Nephron (organoid): ENCODE data around the gene KIAA0825.

Experiments
- H3K27ac Mint-ChIP-seq, 3 experiments: 2 replicates each; pipeline ENCODE4 v1.8.0; 2020; ENCODE audit warnings: mixed read lengths in 3 of 3, mild to moderate bottlenecking in 2 of 3, moderate library complexity in 1 of 3
- H3K27me3 Mint-ChIP-seq: 2 replicates; pipeline ENCODE4 v1.8.0; 2021; ENCODE audit warnings: low read depth, mild to moderate bottlenecking, moderate library complexity, mixed read lengths
- H3K36me3 Mint-ChIP-seq: 2 replicates; pipeline ENCODE4 v1.8.0; 2020; ENCODE audit warnings: low read depth, mixed read lengths
- H3K4me1 Mint-ChIP-seq: 2 replicates; pipeline ENCODE4 v1.8.0; 2020; ENCODE audit warnings: mixed read lengths
- H3K4me3 Mint-ChIP-seq, 3 experiments: 2 replicates each; pipeline ENCODE4 v1.8.0; 2020; ENCODE audit warnings: mild to moderate bottlenecking in 3 of 3, mixed read lengths in 3 of 3, moderate library complexity in 2 of 3
- H3K9me3 Mint-ChIP-seq: 2 replicates; pipeline ENCODE4 v1.8.0; 2020; ENCODE audit warnings: mixed read lengths
- TF ChIP-seq, protein P1 (sequence below), 3 experiments: fragments of 200-600 bp; sonication (generic); IDR thresholded peaks; one replicate each; pipeline ENCODE4 v1.5.0; 2021; ENCODE audit warnings: antibody characterized with exemption in 3 of 3; ENCODE audit not compliant: unreplicated experiment in 3 of 3

KIAA0825 gene

GRCh38 chr5:94571415-94571814 lies 47.0 kb downstream of the KIAA0825 start:
- H3K36me3 Mint-ChIP-seq = no peaks in the 10 kb centered on the region
- H3K9me3 Mint-ChIP-seq = no peaks in the 10 kb centered on the region
- H3K4me3 Mint-ChIP-seq = no peak overlapping the region
- H3K27me3 Mint-ChIP-seq = no peaks in the 10 kb centered on the region
- no peak overlapping the region for H3K27ac Mint-ChIP-seq
- H3K4me1 Mint-ChIP-seq = no peaks in the 10 kb centered on the region
- TF ChIP-seq, protein P1, sequence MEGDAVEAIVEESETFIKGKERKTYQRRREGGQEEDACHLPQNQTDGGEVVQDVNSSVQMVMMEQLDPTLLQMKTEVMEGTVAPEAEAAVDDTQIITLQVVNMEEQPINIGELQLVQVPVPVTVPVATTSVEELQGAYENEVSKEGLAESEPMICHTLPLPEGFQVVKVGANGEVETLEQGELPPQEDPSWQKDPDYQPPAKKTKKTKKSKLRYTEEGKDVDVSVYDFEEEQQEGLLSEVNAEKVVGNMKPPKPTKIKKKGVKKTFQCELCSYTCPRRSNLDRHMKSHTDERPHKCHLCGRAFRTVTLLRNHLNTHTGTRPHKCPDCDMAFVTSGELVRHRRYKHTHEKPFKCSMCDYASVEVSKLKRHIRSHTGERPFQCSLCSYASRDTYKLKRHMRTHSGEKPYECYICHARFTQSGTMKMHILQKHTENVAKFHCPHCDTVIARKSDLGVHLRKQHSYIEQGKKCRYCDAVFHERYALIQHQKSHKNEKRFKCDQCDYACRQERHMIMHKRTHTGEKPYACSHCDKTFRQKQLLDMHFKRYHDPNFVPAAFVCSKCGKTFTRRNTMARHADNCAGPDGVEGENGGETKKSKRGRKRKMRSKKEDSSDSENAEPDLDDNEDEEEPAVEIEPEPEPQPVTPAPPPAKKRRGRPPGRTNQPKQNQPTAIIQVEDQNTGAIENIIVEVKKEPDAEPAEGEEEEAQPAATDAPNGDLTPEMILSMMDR (IDR thresholded peaks at IDR 0.05; ENCODE audit: unreplicated experiment in 3 of 3) = no peak

DNA sequence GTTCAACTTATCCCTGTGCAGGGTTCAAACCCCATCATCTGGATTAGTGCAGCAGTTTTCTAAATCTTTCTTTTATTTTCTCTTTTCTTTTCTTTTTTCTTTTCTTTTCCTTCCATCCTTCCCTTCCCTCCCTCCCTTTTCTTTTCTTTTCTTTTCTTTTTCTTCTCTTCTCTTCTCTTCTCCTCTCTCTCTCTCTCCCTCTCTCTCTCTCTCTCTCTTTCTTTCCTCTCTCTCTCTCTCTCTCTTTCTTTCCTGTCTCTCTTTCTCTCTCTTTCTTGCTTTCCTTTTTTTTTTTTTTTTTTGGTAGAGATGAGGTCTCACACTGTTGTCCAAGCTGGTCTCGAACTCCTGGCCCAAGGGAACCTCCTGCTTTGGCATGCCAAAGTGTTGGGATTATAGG lies 53.6 kb downstream of the KIAA0825 start:
- H3K27ac Mint-ChIP-seq = no peak overlapping the region
- H3K27me3 Mint-ChIP-seq = no peaks in the 10 kb centered on the region
- no peaks in the 10 kb centered on the region for H3K4me1 Mint-ChIP-seq
- H3K9me3 Mint-ChIP-seq = no peaks in the 10 kb centered on the region
- H3K36me3 Mint-ChIP-seq = no peaks in the 10 kb centered on the region
- H3K4me3 Mint-ChIP-seq = no peak overlapping the region
- TF ChIP-seq, protein P1 (IDR thresholded peaks at IDR 0.05; ENCODE audit: unreplicated experiment in 3 of 3) = no peak

GRCh38 chr5:94562327-94562971 lies 56.0 kb downstream of the KIAA0825 start:
- TF ChIP-seq, protein P1 (IDR thresholded peaks at IDR 0.05; ENCODE audit: unreplicated experiment in 3 of 3) = no peak
- no peaks in the 10 kb centered on the region for H3K9me3 Mint-ChIP-seq

DNA sequence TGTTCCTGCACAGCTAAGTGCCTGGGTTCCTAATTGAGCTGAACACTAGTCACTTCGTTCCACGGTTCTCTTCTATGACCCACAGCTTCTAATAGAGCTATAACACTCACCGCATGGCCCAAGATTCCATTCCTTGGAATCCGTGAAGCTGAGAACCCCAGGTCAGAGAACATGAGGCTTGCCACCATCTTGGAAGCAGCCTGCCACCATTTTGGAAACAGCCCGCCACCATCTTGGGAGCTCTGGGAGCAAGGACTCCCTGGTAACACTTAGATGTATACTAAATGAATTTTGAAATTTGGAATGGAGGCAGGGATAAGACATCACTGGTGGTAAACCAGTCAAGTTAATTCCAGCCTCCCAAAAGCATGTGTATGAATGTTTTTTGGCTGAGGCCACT lies 60.4 kb downstream of the KIAA0825 start:
- Mint-ChIP-seq H3K27me3 (no peaks in the 10 kb centered on the region), H3K27ac (peak overlapping the region; percentile 65 to 89 (median 78)), H3K36me3 (no peaks in the 10 kb centered on the region), H3K4me1 (peaks cover 7% of the 10 kb centered on the region), H3K9me3 (peaks cover 4% of the 10 kb centered on the region), H3K4me3 (no peak overlapping the region)
- TF ChIP-seq, protein P1 (IDR thresholded peaks at IDR 0.05; ENCODE audit: unreplicated experiment in 3 of 3) = no peak

More at GRCh38 chr5:94562327-94562971, 56.0 kb downstream of the KIAA0825 start:
- Mint-ChIP-seq H3K4me3 (no peak overlapping the region), H3K4me1 (peaks cover 7% of the 10 kb centered on the region), H3K36me3 (no peaks in the 10 kb centered on the region), H3K27ac (peak overlapping the region in 1 of 3 experiments; percentile 19), H3K27me3 (no peaks in the 10 kb centered on the region)

GRCh38 chr5:94551858-94552257 lies 66.5 kb downstream of the KIAA0825 start:
- no peaks in the 10 kb centered on the region for H3K4me1 Mint-ChIP-seq
- H3K27ac Mint-ChIP-seq = no peak overlapping the region
- H3K36me3 Mint-ChIP-seq = peaks cover 5% of the 10 kb centered on the region
- no peak overlapping the region for H3K4me3 Mint-ChIP-seq
- no peaks in the 10 kb centered on the region for H3K27me3 Mint-ChIP-seq
- TF ChIP-seq, protein P1 (IDR thresholded peaks at IDR 0.05; ENCODE audit: unreplicated experiment in 3 of 3) = no peak
- peaks cover 19% of the 10 kb centered on the region for H3K9me3 Mint-ChIP-seq
